ENCODE results near the gene CDH13. TPM values are rescaled to one million over a fixed set of nuclear protein-coding genes. Genes with fewer than 3 reads are reported as not detected.

The CDH13 gene
- total and polyA plus RNA-seq, 2 donors (not counting 3 experiments of a cell fraction or from before 2014, with no cell fraction given) = 96.6 to 124 TPM

- no peak overlapping the region for H3K4me3 ChIP-seq (replicated peaks in 1 of 3; ENCODE audit: insufficient read depth in 1 of 3, low read depth in 1 of 3, low read length in 3 of 3)
- peak overlapping the region; percentile 29 for H3K27ac ChIP-seq (ENCODE audit: insufficient read depth, low read depth, low read length)
- no peak overlapping the region for H2AFZ ChIP-seq (ENCODE audit: low read depth, low read length)
- no peaks in the 10 kb centered on the region for H4K20me1 ChIP-seq (replicated peaks; ENCODE audit: control insufficient read depth, extremely low read depth, insufficient read depth, low read length)
- H3K9ac ChIP-seq (replicated peaks; ENCODE audit: extremely low read depth, insufficient read depth, low read length) = no peak overlapping the region
- H3K27me3 ChIP-seq (ENCODE audit: control insufficient read depth in 2 of 2, insufficient read depth in 2 of 2, low read length in 2 of 2) = no peaks in the 10 kb centered on the region
- H3K4me1 ChIP-seq (ENCODE audit: control insufficient read depth, extremely low read depth, insufficient read depth, low read length) = peaks cover 56% of the 10 kb centered on the region
- H3K9me3 ChIP-seq (replicated peaks; ENCODE audit: control insufficient read depth, insufficient read depth, low read length) = no peaks in the 10 kb centered on the region
- dilution Hi-C loops (cut with MboI; ENCODE audit: extremely low pct_ligation_motif_present, low sequenced_read_pairs) = no loop called here
- ChIA-PET CTCF (interaction anchor here (1.0 to 2.9 kb wide), 3 partner anchors 17 to 42 kb away, joined by 3 to 13 read pairs (median 6); no protein-coding TSS in a partner anchor), POLR2A (no interaction called here)
- no peaks in the 10 kb centered on the region for H3K36me3 ChIP-seq (ENCODE audit: control insufficient read depth in 2 of 2, extremely low read depth in 1 of 2, insufficient read depth in 2 of 2, low read length in 2 of 2)
- peak; percentile 65 for DNase-seq (ENCODE audit: low read depth, low spot score)
- peak overlapping the region; percentile 69 for H3K4me2 ChIP-seq (ENCODE audit: insufficient read depth, low read length)
- intact Hi-C loops (cut with micrococcal nuclease) = no loop called here
- TF ChIP-seq CTCF (IDR thresholded peaks at IDR 0.05; ENCODE audit: extremely low read depth in 1 of 2, insufficient read depth in 1 of 2, low read depth in 1 of 2, low read length in 2 of 2) (no peak), POLR2AphosphoS5 (IDR thresholded peaks at IDR 0.05; ENCODE audit: insufficient read depth, low read depth, low read length) (no peak), GATA2 (IDR thresholded peaks at IDR 0.05; ENCODE audit: insufficient read depth, insufficient read length, low read depth, low read length) (peak; percentile 94), JUN (IDR thresholded peaks at IDR 0.05; ENCODE audit: borderline replicate concordance, insufficient read depth, insufficient read length, low read depth) (peak; percentile 8), MYC (IDR thresholded peaks at IDR 0.05; ENCODE audit: low read depth, low read length) (no peak), FOS (IDR thresholded peaks at IDR 0.05; ENCODE audit: borderline replicate concordance, insufficient read depth, low read length) (no peak)
- peak; percentile 89 for FAIRE-seq
- peaks cover 3% of the 10 kb centered on the region for H3K79me2 ChIP-seq (ENCODE audit: control insufficient read depth, insufficient read depth, low read length)
- BruUV-seq (replicated peaks) = no TSS peak
- H3K9me1 ChIP-seq (replicated peaks; ENCODE audit: control insufficient read depth, extremely low read depth, insufficient read depth, low read length) = no peaks in the 10 kb centered on the region
These were observed 31.0 kb downstream of the CDH13 start for GRCh38 chr16:82657786-82658185.

All from endothelial cell of umbilical vein (primary cell).